HepG2 (cell line): Measurements from ENCODE around the gene CREG2. TPM values are rescaled to one million over a fixed set of nuclear protein-coding genes. Genes with fewer than 3 reads are reported as not detected.
A peak's percentile ranks its signal among the peaks of the same experiment; 100 is the strongest.

Experiments used
- DR1 ChIP-seq: sonication (generic); formaldehyde crosslinking; IDR thresholded peaks from 2 replicates; pipeline ENCODE4 v1.8.0; 2021; ENCODE audit warnings: mild to moderate bottlenecking, missing genetic modification reagents, inconsistent platforms
- JDP2 ChIP-seq: sonication (generic); formaldehyde crosslinking; IDR thresholded peaks from 2 replicates; pipeline ENCODE4 v1.8.1; 2022; ENCODE audit warnings: missing genetic modification reagents, borderline replicate concordance
- KLF16 ChIP-seq, 2 experiments: sonication (generic) in 1 of 2; formaldehyde crosslinking in 1 of 2; IDR thresholded peaks; 2 replicates each; pipeline versions ENCODE4 v1.6.1 to v1.8.0; 2016 to 2023; ENCODE audit warnings: missing genetic modification reagents in 2 of 2, missing compliant biosample characterization in 1 of 2
- MAZ ChIP-seq, 2 experiments: sonication (generic) in 1 of 2; formaldehyde crosslinking in 1 of 2; IDR thresholded peaks; 2 replicates each; pipeline versions ENCODE4 v1.5.0 to v1.6.1; 2012 to 2020; ENCODE audit warnings: low read depth in 2 of 2, mild to moderate bottlenecking in 2 of 2, borderline replicate concordance in 1 of 2, improper control_type of control experiment in 1 of 2, low read length in 1 of 2, missing genetic modification reagents in 1 of 2, moderate library complexity in 1 of 2
- NFKB2 ChIP-seq: sonication (generic); formaldehyde crosslinking; IDR thresholded peaks from 2 replicates; pipeline ENCODE4 v1.4.0; 2020; ENCODE audit warnings: missing genetic modification reagents, borderline replicate concordance
- PRPF4 ChIP-seq: fragments of 200-400 bp; formaldehyde crosslinking; IDR thresholded peaks from 2 replicates; pipeline ENCODE4 v1.6.1; 2016; ENCODE audit warnings: low read length, low read depth; ENCODE audit not compliant: poor library complexity, severe bottlenecking
- REL ChIP-seq: sonication (generic); formaldehyde crosslinking; conservative IDR thresholded peaks from 2 replicates; pipeline ENCODE4 v1.8.0; 2022; ENCODE audit warnings: mild to moderate bottlenecking, missing genetic modification reagents, moderate library complexity
- SNAPC2 ChIP-seq: sonication (generic); formaldehyde crosslinking; IDR thresholded peaks from 2 replicates; pipeline ENCODE4 v1.8.1; 2022; ENCODE audit warnings: mild to moderate bottlenecking, missing genetic modification reagents
- THYN1 ChIP-seq: sonication (generic); formaldehyde crosslinking; IDR thresholded peaks from 2 replicates; pipeline ENCODE4 v1.8.1; 2023; ENCODE audit warnings: low read depth, mild to moderate bottlenecking, moderate library complexity, missing genetic modification reagents, borderline replicate concordance
- ZNF260 ChIP-seq: sonication (generic); formaldehyde crosslinking; IDR thresholded peaks from 2 replicates; pipeline ENCODE4 v1.4.0; 2020; ENCODE audit warnings: missing genetic modification reagents, low read depth, mild to moderate bottlenecking, borderline replicate concordance
- ZNF44 ChIP-seq: sonication (generic); formaldehyde crosslinking; IDR thresholded peaks from 2 replicates; pipeline ENCODE4 v1.5.1; 2020; ENCODE audit warnings: mild to moderate bottlenecking, missing genetic modification reagents
- ZNF451 ChIP-seq: sonication (generic); formaldehyde crosslinking; IDR thresholded peaks from 2 replicates; pipeline ENCODE4 v1.5.0; 2020; ENCODE audit warnings: mild to moderate bottlenecking, missing genetic modification reagents
- ZNF598 ChIP-seq: sonication (generic); formaldehyde crosslinking; IDR thresholded peaks from 2 replicates; pipeline ENCODE4 v1.5.1; 2020; ENCODE audit warnings: mild to moderate bottlenecking, missing genetic modification reagents, borderline replicate concordance
- ZNF816 ChIP-seq: sonication (generic); formaldehyde crosslinking; IDR thresholded peaks from 2 replicates; pipeline ENCODE4 v1.8.0; 2022; ENCODE audit warnings: missing genetic modification reagents, mild to moderate bottlenecking, borderline replicate concordance
- polyA plus RNA-seq, 8 experiments: library from polyadenylated mRNA; depleted of rRNA in 3 of 8; stranded (reverse) in 7 of 8; unstranded in 1 of 8; fragments of >200 nt; fragmentation: Illumina TruSeq in 4 of 8; extraction: Trizol in 4 of 8; gene quantifications; 2 replicates each; pipeline versions ENCODE4 v1.2.1 to v1.2.3, GENCODE V29; 2011 to 2016; ENCODE audit warnings: low read depth in 4 of 8, missing spikeins in 1 of 8, mixed read lengths in 1 of 8; ENCODE audit not compliant: insufficient read depth in 1 of 8
- total RNA-seq, 5 experiments: library from RNA; depleted of rRNA; stranded (reverse); fragments of >200 nt; fragmentation: Illumina TruSeq; extraction: Trizol; gene quantifications; 2 replicates each; pipeline ENCODE4 v1.2.3, GENCODE V29; 2016; ENCODE audit warnings: low read depth in 1 of 5
- TF ChIP-seq, protein P1 (sequence below): sonication (generic); formaldehyde crosslinking; conservative IDR thresholded peaks from 2 replicates; pipeline ENCODE4 v1.4.0; 2020; ENCODE audit warnings: mild to moderate bottlenecking, missing genetic modification reagents, moderate library complexity
- TF ChIP-seq, protein P2 (sequence below): sonication (generic); formaldehyde crosslinking; IDR thresholded peaks from 2 replicates; pipeline ENCODE4 v1.5.0; 2020; ENCODE audit warnings: mild to moderate bottlenecking, missing genetic modification reagents, borderline replicate concordance
- TF ChIP-seq, protein P3 (sequence below): sonication (generic); formaldehyde crosslinking; IDR thresholded peaks from 2 replicates; pipeline ENCODE4 v1.4.0; 2020; ENCODE audit warnings: missing genetic modification reagents; ENCODE audit errors: not compliant biosample characterization
- TF ChIP-seq, protein P4 (sequence below): sonication (generic); formaldehyde crosslinking; IDR thresholded peaks from 2 replicates; pipeline ENCODE4 v1.4.0; 2020; ENCODE audit warnings: missing genetic modification reagents

The CREG2 gene
- total and polyA plus RNA-seq, 2 of the 13 experiments (the other 11 are each of a cell fraction or from before 2014, with no cell fraction given), result 0.18 to 0.26 TPM

DNA sequence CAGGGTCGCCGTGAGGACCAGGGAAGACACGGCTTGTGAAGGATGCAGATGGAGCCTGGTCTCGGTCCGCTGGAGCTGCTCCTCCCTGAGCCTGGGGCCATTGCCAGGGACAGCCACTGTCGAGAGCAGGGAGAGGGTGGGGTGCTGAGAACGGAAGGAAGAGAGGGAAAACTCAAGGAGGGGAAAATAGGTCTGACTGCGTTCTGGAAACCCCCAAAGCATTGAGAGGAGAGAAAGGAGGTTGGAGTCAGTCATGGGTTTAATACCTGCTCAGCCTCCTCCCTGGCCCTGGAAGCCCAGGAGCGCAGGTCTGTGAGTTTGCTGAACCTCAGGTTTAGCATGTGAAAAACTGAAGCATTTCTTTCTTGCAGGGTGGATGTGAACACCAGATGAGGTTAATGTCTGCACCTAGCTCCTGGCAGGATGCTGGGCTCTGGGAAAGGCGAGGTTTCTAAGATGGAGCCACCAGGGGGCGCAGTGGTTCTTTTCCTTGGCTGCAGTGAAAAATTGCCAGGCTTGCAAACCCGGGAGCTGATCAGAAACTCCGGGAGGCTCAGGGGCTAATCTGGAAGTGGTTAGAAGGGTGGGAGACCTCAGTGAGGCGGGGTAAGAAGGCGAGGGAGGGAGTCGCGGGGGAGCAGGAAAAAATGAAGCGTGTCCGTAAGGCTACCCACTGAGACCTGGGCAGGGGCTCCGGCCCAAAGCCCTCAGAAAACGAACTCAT lies 45.2 kb downstream of the CREG2 start (continued):
- TF ChIP-seq KLF16 (CRISPR knock-in tag; IDR thresholded peaks at IDR 0.05) (peak in 1 of 2 experiments; percentile 59; a peak in 1 of 4 replicates), ZNF598 (peak; percentile 76; the same call in 1 of the 2 replicates), ZNF451 (CRISPR knock-in tag) (no peak), REL (no peak), ZNF260 (no peak), NFKB2 (CRISPR knock-in tag) (no peak; the same call in 1 of the 2 replicates), ZNF816 (CRISPR knock-in tag) (no peak), JDP2 (CRISPR knock-in tag) (no peak), ZNF44 (no peak), MAZ (IDR thresholded peaks at IDR 0.05; ENCODE audit: borderline replicate concordance, low read depth, low read length) (no peak), MAZ (CRISPR knock-in tag; IDR thresholded peaks at IDR 0.05; ENCODE audit: low read depth) (0 out of 2 replicates have a peak, but pooled peaks have one; percentile 43), DR1 (CRISPR knock-in tag) (no peak), THYN1 (no peak), SNAPC2 (CRISPR knock-in tag) (no peak), PRPF4 (no peak)
- TF ChIP-seq, protein P1, sequence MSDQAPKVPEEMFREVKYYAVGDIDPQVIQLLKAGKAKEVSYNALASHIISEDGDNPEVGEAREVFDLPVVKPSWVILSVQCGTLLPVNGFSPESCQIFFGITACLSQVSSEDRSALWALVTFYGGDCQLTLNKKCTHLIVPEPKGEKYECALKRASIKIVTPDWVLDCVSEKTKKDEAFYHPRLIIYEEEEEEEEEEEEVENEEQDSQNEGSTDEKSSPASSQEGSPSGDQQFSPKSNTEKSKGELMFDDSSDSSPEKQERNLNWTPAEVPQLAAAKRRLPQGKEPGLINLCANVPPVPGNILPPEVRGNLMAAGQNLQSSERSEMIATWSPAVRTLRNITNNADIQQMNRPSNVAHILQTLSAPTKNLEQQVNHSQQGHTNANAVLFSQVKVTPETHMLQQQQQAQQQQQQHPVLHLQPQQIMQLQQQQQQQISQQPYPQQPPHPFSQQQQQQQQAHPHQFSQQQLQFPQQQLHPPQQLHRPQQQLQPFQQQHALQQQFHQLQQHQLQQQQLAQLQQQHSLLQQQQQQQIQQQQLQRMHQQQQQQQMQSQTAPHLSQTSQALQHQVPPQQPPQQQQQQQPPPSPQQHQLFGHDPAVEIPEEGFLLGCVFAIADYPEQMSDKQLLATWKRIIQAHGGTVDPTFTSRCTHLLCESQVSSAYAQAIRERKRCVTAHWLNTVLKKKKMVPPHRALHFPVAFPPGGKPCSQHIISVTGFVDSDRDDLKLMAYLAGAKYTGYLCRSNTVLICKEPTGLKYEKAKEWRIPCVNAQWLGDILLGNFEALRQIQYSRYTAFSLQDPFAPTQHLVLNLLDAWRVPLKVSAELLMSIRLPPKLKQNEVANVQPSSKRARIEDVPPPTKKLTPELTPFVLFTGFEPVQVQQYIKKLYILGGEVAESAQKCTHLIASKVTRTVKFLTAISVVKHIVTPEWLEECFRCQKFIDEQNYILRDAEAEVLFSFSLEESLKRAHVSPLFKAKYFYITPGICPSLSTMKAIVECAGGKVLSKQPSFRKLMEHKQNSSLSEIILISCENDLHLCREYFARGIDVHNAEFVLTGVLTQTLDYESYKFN (CRISPR knock-in tag), result no peak
- TF ChIP-seq, protein P2, sequence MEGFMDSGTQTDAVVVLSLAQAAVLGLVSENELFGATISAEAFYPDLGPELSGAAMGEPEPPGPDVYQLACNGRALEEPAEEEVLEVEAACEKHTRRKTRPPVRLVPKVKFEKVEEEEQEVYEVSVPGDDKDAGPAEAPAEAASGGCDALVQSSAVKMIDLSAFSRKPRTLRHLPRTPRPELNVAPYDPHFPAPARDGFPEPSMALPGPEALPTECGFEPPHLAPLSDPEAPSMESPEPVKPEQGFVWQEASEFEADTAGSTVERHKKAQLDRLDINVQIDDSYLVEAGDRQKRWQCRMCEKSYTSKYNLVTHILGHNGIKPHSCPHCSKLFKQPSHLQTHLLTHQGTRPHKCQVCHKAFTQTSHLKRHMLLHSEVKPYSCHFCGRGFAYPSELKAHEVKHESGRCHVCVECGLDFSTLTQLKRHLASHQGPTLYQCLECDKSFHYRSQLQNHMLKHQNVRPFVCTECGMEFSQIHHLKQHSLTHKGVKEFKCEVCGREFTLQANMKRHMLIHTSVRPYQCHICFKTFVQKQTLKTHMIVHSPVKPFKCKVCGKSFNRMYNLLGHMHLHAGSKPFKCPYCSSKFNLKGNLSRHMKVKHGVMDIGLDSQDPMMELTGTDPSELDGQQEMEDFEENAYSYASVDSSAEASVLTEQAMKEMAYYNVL (CRISPR knock-in tag), result no peak; the same call in 1 of the 2 replicates
- TF ChIP-seq, protein P3, sequence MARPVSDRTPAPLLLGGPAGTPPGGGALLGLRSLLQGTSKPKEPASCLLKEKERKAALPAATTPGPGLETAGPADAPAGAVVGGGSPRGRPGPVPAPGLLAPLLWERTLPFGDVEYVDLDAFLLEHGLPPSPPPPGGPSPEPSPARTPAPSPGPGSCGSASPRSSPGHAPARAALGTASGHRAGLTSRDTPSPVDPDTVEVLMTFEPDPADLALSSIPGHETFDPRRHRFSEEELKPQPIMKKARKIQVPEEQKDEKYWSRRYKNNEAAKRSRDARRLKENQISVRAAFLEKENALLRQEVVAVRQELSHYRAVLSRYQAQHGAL (CRISPR knock-in tag), result no peak
- TF ChIP-seq, protein P4, sequence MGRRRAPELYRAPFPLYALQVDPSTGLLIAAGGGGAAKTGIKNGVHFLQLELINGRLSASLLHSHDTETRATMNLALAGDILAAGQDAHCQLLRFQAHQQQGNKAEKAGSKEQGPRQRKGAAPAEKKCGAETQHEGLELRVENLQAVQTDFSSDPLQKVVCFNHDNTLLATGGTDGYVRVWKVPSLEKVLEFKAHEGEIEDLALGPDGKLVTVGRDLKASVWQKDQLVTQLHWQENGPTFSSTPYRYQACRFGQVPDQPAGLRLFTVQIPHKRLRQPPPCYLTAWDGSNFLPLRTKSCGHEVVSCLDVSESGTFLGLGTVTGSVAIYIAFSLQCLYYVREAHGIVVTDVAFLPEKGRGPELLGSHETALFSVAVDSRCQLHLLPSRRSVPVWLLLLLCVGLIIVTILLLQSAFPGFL (CRISPR knock-in tag), result no peak
